Uterus (tissue), 2 donors: ENCODE results near the gene PCDHB11.
"Not testable (repeated sequence)": the region's sequence is repeated elsewhere in the genome, so short reads cannot be mapped to it uniquely, and the experiment has no call there.

ENCODE experiments used
- POLR2A ChIP-seq, 2 donors: fragments of 450-650 bp; IDR thresholded peaks; one replicate each; pipeline ENCODE4 v1.6.1; 2016; ENCODE audit warnings: antibody characterized with exemption in 2 of 2, mild to moderate bottlenecking in 1 of 2, moderate library complexity in 1 of 2
- TF ChIP-seq, protein P1 (sequence below), 4 experiments: fragments of 200-600 bp in 2 of 4; fragments of 450-650 bp in 2 of 4; sonication (generic) in 2 of 4; IDR thresholded peaks; one replicate each; pipeline ENCODE4 v1.5.1; 2016 to 2019; ENCODE audit warnings: antibody characterized with exemption in 4 of 4, mild to moderate bottlenecking in 2 of 4, moderate library complexity in 1 of 4

DNA sequence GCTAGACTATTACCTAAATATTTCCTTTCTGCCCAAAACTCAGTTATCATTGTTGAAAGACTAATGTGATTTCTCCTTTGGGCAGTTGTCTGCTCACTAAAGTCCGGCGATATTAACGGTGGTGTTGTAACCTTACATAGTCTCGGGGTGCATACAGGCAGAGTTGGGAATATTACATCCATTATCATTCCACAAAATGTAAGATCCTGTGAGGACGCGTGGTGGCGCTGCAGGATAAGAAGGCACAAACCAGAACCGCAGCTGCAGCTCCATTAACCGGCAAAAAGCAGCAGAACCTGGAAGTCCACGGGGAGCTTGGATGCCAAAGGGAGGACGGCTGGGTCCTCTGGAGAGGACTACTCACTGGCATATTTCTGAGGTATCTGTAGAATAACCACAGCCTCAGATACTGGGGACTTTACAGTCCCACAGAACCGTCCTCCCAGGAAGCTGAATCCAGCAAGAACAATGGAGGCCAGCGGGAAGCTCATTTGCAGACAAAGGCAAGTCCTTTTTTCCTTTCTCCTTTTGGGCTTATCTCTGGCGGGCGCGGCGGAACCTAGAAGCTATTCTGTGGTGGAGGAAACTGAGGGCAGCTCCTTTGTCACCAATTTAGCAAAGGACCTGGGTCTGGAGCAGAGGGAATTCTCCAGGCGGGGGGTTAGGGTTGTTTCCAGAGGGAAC lies 14.4 kb downstream of the PCDHB11 start, which contains the start of gene PCDHB13:
- not testable (repeated sequence) for TF ChIP-seq POLR2A (IDR thresholded peaks at IDR 0.05)
- TF ChIP-seq, protein P1, sequence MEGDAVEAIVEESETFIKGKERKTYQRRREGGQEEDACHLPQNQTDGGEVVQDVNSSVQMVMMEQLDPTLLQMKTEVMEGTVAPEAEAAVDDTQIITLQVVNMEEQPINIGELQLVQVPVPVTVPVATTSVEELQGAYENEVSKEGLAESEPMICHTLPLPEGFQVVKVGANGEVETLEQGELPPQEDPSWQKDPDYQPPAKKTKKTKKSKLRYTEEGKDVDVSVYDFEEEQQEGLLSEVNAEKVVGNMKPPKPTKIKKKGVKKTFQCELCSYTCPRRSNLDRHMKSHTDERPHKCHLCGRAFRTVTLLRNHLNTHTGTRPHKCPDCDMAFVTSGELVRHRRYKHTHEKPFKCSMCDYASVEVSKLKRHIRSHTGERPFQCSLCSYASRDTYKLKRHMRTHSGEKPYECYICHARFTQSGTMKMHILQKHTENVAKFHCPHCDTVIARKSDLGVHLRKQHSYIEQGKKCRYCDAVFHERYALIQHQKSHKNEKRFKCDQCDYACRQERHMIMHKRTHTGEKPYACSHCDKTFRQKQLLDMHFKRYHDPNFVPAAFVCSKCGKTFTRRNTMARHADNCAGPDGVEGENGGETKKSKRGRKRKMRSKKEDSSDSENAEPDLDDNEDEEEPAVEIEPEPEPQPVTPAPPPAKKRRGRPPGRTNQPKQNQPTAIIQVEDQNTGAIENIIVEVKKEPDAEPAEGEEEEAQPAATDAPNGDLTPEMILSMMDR (IDR thresholded peaks at IDR 0.05) = peak in 1 of 4 experiments; percentile 11
